Lung (tissue), 12 donors: ENCODE data around the gene RPL28. TPM values are rescaled to one million over a fixed set of nuclear protein-coding genes. Genes with fewer than 3 reads are reported as not detected.
"Not testable (repeated sequence)": the region's sequence is repeated elsewhere in the genome, so short reads cannot be mapped to it uniquely, and the experiment has no call there.

Experiments used
- ATAC-seq: fragments of 200-7000 bp; cut with Tn5 transposase; one replicate; pipeline ENCODE4 v1.9.1; 2020; ENCODE audit warnings: moderate number of reproducible peaks; ENCODE audit not compliant: insufficient read depth, low FRiP score
- DNase-seq, 3 donors: peaks; one replicate each; pipeline ENCODE4 v3.0.0-alpha.2; 2013 to 2017
- H3K27ac ChIP-seq, 2 donors: one replicate each; pipeline ENCODE4 v1.5.1; 2013; ENCODE audit warnings: mild to moderate bottlenecking in 2 of 2, moderate library complexity in 2 of 2, control low read depth in 1 of 2, inconsistent platforms in 1 of 2, low read depth in 1 of 2, low read length in 1 of 2
- H3K27me3 ChIP-seq, 3 donors: one replicate each; pipeline ENCODE4 v1.5.1; 2013; ENCODE audit warnings: low read length in 2 of 3; ENCODE audit not compliant: control insufficient read depth in 3 of 3, insufficient read depth in 3 of 3
- H3K36me3 ChIP-seq, 4 donors: one replicate each; pipeline ENCODE4 v1.5.1; 2013; ENCODE audit warnings: low read length in 4 of 4, mild to moderate bottlenecking in 1 of 4, moderate library complexity in 1 of 4; ENCODE audit not compliant: control insufficient read depth in 4 of 4, insufficient read depth in 4 of 4
- H3K4me1 ChIP-seq, 5 donors: one replicate each; pipeline ENCODE4 v1.5.1; 2013; ENCODE audit warnings: low read length in 5 of 5, mild to moderate bottlenecking in 2 of 5, moderate library complexity in 1 of 5; ENCODE audit not compliant: control insufficient read depth in 5 of 5, insufficient read depth in 5 of 5
- H3K4me3 ChIP-seq: one replicate; pipeline ENCODE4 v1.5.1; 2013; ENCODE audit warnings: mild to moderate bottlenecking, control low read depth, moderate library complexity
- H3K9ac ChIP-seq, 2 donors: one replicate each; pipeline ENCODE4 v1.5.1; 2013; ENCODE audit warnings: low read length in 2 of 2, control low read depth in 1 of 2; ENCODE audit not compliant: insufficient read depth in 1 of 2
- H3K9me3 ChIP-seq, 4 donors: one replicate each; pipeline ENCODE4 v1.5.1; 2013; ENCODE audit warnings: low read length in 3 of 4, mild to moderate bottlenecking in 1 of 4, moderate library complexity in 1 of 4; ENCODE audit not compliant: control insufficient read depth in 4 of 4, insufficient read depth in 3 of 4
- WGBS, 2 donors: extraction: QIAGEN DNeasy Blood & Tissue Kit; methylation state at CpG; one replicate each; pipeline ENCODE4 v1.1.7; 2013; 5-methylcytosine and 5-hydroxymethylcytosine counted together
- polyA plus RNA-seq, 2 donors: library from polyadenylated mRNA; stranded (reverse); fragments of 200-250 nt; gene quantifications; one replicate each; pipeline ENCODE4 v1.2.1, GENCODE V29; 2013
- total RNA-seq, 2 donors: library from RNA; depleted of rRNA in 1 of 2; stranded (reverse); fragments of >200 nt in 1 of 2; gene quantifications; one replicate each; pipeline ENCODE4 v1.2.1, GENCODE V29; 2014 to 2021
- TF ChIP-seq, protein P1 (sequence below): IDR thresholded peaks from 2 replicates; pipeline ENCODE4 v1.5.1; 2012; ENCODE audit warnings: mild to moderate bottlenecking; ENCODE audit errors: control extremely low read depth, extremely low read depth
- donor health status: control.
- donor health status: control.
- donor health status: Bipolar disorder and iron deficiency.
- donor health status: healthy.
- donor health status: DM: yes; HTN: yes; CAD: no.

Gene RPL28
- total and polyA plus RNA-seq, 4 donors = 272 to 3,086 (median 1,601) TPM

DNA sequence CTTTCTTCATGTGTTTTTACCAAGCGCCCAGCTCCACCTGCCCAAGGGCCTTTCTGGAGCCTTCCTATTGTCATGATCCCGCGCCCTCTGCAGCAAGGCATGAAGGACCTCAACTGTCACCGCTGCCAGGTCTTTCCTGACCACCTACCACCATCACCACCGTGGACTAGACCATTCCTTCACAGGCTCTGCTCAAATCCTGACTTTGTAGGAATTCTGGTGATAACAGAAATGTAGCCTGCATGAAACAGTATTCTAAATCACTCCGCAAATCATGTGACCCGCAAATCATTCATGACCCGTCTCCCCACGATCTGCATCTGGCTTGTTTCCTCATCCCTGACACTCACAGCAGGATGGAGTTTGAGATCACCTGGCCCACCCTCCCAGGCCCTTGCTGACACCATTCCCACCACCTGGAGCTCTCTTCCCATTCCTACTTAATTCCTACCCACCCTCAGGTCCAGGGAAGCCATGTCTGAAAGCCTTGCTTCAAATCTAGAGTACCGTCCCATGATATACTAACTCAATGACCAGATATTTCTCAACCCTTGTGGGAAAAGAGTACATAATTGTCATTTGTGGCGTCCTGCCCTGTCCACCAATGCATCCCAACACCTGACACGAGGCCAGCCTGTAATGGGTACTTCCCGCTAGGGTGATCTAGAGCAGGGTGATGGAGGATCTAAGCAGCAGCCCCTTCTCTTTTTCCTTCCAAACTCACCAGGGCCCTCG is 20.5 kb downstream of the RPL28 start:
- H3K4me1 ChIP-seq = peaks cover 0 to 21% (median 9%) of the 10 kb centered on the region in 5 donors
- no peaks in the 10 kb centered on the region for H3K27me3 ChIP-seq
- no peak overlapping the region for H3K27ac ChIP-seq
- ATAC-seq = no peak
- H3K36me3 ChIP-seq = peaks cover 4 to 35% (median 27%) of the 10 kb centered on the region in 4 donors
- DNase-seq = no peak
- WGBS, 2 donors = 77 to 82% methylated on average over 14 of the region's 14 CpGs
- H3K9me3 ChIP-seq = peaks cover 0 to 3% (median under 1%) of the 10 kb centered on the region in 4 donors
- H3K4me3 ChIP-seq = no peak overlapping the region
- TF ChIP-seq, protein P1, sequence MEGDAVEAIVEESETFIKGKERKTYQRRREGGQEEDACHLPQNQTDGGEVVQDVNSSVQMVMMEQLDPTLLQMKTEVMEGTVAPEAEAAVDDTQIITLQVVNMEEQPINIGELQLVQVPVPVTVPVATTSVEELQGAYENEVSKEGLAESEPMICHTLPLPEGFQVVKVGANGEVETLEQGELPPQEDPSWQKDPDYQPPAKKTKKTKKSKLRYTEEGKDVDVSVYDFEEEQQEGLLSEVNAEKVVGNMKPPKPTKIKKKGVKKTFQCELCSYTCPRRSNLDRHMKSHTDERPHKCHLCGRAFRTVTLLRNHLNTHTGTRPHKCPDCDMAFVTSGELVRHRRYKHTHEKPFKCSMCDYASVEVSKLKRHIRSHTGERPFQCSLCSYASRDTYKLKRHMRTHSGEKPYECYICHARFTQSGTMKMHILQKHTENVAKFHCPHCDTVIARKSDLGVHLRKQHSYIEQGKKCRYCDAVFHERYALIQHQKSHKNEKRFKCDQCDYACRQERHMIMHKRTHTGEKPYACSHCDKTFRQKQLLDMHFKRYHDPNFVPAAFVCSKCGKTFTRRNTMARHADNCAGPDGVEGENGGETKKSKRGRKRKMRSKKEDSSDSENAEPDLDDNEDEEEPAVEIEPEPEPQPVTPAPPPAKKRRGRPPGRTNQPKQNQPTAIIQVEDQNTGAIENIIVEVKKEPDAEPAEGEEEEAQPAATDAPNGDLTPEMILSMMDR = no peak
- H3K9ac ChIP-seq = peak overlapping the region in 1 of 2 donors; percentile 77

DNA sequence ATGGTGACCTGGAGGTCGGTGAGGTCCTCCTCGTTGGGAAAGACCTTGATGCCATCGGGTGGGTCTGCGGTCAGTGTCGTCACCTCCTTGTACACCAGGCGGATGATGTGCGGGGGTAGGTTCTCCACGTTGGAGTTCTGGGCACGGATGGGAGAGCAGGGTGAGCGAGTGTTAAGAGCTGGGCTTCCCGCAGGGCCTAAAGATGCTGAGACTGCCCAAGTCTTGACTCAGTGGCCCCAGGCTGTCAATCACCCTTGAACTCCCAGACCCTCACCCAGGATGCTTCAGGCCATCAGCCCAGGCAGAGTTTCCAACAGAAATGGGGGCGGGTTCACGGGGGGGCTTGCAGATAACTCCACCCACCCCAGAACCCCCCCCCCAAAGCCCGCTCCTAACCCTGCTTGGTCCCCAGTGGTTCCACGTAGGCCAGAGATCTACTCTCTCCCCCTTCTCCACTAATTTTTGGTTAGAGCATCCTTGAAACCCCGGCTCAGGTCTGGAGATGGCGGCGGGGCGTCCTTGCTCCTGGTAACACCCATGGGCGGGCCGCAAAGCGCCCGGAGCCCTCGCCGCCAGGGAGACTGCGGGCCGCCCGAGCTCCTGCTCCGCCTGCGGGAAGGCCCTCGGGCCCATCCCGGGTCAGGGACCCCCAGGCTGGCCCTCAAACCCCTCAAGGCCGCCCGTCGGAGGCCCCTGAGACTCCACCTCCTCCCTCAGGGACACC is 21.3 kb downstream of the RPL28 start:
- WGBS, 2 donors = 11 to 13% methylated on average over 35 of the region's 35 CpGs
- Histone ChIP-seq H3K4me3 (peak overlapping the region; percentile 71), H3K4me1 (peaks cover 0 to 21% (median 9%) of the 10 kb centered on the region in 5 donors), H3K36me3 (peaks cover 4 to 30% (median 24%) of the 10 kb centered on the region in 4 donors), H3K9me3 (peaks cover 0 to 3% (median under 1%) of the 10 kb centered on the region in 4 donors), H3K9ac (peak overlapping the region; percentile 75 to 77), H3K27ac (peak overlapping the region; percentile 95 to 99), H3K27me3 (no peaks in the 10 kb centered on the region)
- DNase-seq (peak in 1 of 3 donors; percentile 25), ATAC-seq (peak; percentile 6)
- TF ChIP-seq, protein P1 = no peak

DNA sequence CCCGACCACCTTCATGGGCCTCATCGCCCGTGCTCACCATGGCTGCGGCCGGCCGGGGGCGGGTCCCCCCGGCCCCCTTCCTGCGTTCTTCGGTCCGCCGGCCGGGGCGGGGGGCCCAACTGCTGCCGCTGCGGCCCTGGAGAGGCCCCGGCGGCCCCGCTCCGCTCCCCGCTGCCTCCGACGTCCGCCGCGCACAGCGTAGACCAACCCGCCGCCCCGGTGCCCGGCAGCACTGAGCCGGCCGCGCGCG is 21.7 kb downstream of the RPL28 start, which contains the start of gene UBE2S:
Gene UBE2S, minus strand, starts transcription at position 239 of the 250 bp plus-strand sequence. Its CDS starts 199 bp downstream, at position 40.
- WGBS, 2 donors = 0 to 1% methylated on average over 13 to 36 of the region's 36 CpGs

More for the DNA sequence above, 21.7 kb downstream of the RPL28 start, which contains the start of gene UBE2S:
- H3K27me3 ChIP-seq, H3K9me3 ChIP-seq, DNase-seq: not testable (repeated sequence)
- Histone ChIP-seq H3K4me3 (peak within 1 kb of the TSS; percentile 71), H3K27ac (peak within 1 kb of the TSS; percentile 95 to 99), H3K36me3 (peaks cover 0 to 25% (median 19%) of the 10 kb centered on the region in 4 donors), H3K9ac (peak within 1 kb of the TSS; percentile 75 to 84), H3K4me1 (peaks cover 0 to 21% (median 9%) of the 10 kb centered on the region in 5 donors)
- ATAC-seq = peak; percentile 1
